HepG2 (cell line): Measurements from ENCODE around the gene KXD1. TPM values are rescaled to one million over a fixed set of nuclear protein-coding genes. Genes with fewer than 3 reads are reported as not detected.

ENCODE experiments used
- AGO2 ChIP-seq: fragments of 200-400 bp; formaldehyde crosslinking; optimal IDR thresholded peaks from 2 replicates; pipeline ENCODE3; 2017; ENCODE audit warnings: mild to moderate bottlenecking, low read depth, low read length, moderate library complexity
- BCL6 ChIP-seq: IDR thresholded peaks from 2 replicates; pipeline ENCODE4 v1.6.1; 2016; ENCODE audit warnings: missing genetic modification reagents, missing compliant biosample characterization
- BORCS8-MEF2B ChIP-seq: sonication (generic); formaldehyde crosslinking; IDR thresholded peaks from 2 replicates; pipeline ENCODE4 v1.8.0; 2022; ENCODE audit warnings: mild to moderate bottlenecking, missing genetic modification reagents
- ELF3 ChIP-seq: IDR thresholded peaks from 2 replicates; pipeline ENCODE4 v1.6.1; 2016; ENCODE audit warnings: missing genetic modification reagents, missing compliant biosample characterization
- ERF ChIP-seq: IDR thresholded peaks from 2 replicates; pipeline ENCODE4 v1.6.1; 2018; ENCODE audit warnings: missing biosample characterization, missing genetic modification reagents
- FOXK1 ChIP-seq: sonication (generic); formaldehyde crosslinking; IDR thresholded peaks from 2 replicates; pipeline ENCODE4 v1.4.0; 2020; ENCODE audit warnings: low read depth, missing genetic modification reagents, borderline replicate concordance
- HMGA1 ChIP-seq: sonication (generic); formaldehyde crosslinking; conservative IDR thresholded peaks from 2 replicates; pipeline ENCODE4 v1.4.0; 2020; ENCODE audit warnings: missing genetic modification reagents
- KDM5A ChIP-seq: fragments of 200-600 bp; sonication (generic); IDR thresholded peaks from 2 replicates; pipeline ENCODE4 v1.7.0; 2018; ENCODE audit warnings: antibody characterized with exemption, mild to moderate bottlenecking, low read length, borderline replicate concordance
- KLF6 ChIP-seq: IDR thresholded peaks from 2 replicates; pipeline ENCODE4 v1.8.0; 2016; ENCODE audit warnings: missing biosample characterization, missing genetic modification reagents
- SOX13 ChIP-seq, 3 experiments: fragments of 450-650 bp in 1 of 3; sonication (generic) in 1 of 3; formaldehyde crosslinking in 1 of 3; IDR thresholded peaks in 2 of 3; conservative IDR thresholded peaks in 1 of 3; 2 replicates each; pipeline versions ENCODE4 v1.5.0 to v1.6.1; 2016 to 2020; ENCODE audit warnings: antibody characterized with exemption in 1 of 3, mild to moderate bottlenecking in 1 of 3, missing compliant biosample characterization in 1 of 3, missing genetic modification reagents in 1 of 3, moderate library complexity in 1 of 3
- ZBTB3 ChIP-seq: sonication (generic); formaldehyde crosslinking; IDR thresholded peaks from 2 replicates; pipeline ENCODE4 v1.4.0; 2020; ENCODE audit warnings: low read depth, mild to moderate bottlenecking, moderate library complexity, missing genetic modification reagents, borderline replicate concordance
- ZC3H4 ChIP-seq: sonication (generic); formaldehyde crosslinking; IDR thresholded peaks from 2 replicates; pipeline ENCODE4 v1.4.0; 2020; ENCODE audit warnings: missing genetic modification reagents, borderline replicate concordance
- ZNF17 ChIP-seq: sonication (generic); formaldehyde crosslinking; IDR thresholded peaks from 2 replicates; pipeline ENCODE4 v1.5.0; 2020; ENCODE audit warnings: mild to moderate bottlenecking, missing genetic modification reagents
- ZNF232 ChIP-seq: sonication (generic); formaldehyde crosslinking; IDR thresholded peaks from 2 replicates; pipeline ENCODE4 v1.4.0; 2020; ENCODE audit warnings: missing genetic modification reagents, borderline replicate concordance
- ZNF577 ChIP-seq: sonication (generic); formaldehyde crosslinking; IDR thresholded peaks from 2 replicates; pipeline ENCODE4 v1.4.0; 2020; ENCODE audit warnings: mild to moderate bottlenecking, low read depth, missing genetic modification reagents, borderline replicate concordance
- ZNF644 ChIP-seq: IDR thresholded peaks from 2 replicates; pipeline ENCODE4 v1.6.1; 2016; ENCODE audit warnings: low read depth
- ZZZ3 ChIP-seq: sonication (generic); formaldehyde crosslinking; IDR thresholded peaks from 2 replicates; pipeline ENCODE4 v1.4.0; 2020; ENCODE audit warnings: missing genetic modification reagents, mild to moderate bottlenecking, borderline replicate concordance
- polyA plus RNA-seq, 8 experiments: library from polyadenylated mRNA; depleted of rRNA in 3 of 8; stranded (reverse) in 7 of 8; unstranded in 1 of 8; fragments of >200 nt; fragmentation: Illumina TruSeq in 4 of 8; extraction: Trizol in 4 of 8; gene quantifications; 2 replicates each; pipeline versions ENCODE4 v1.2.1 to v1.2.3, GENCODE V29; 2011 to 2016; ENCODE audit warnings: low read depth in 4 of 8, missing spikeins in 1 of 8, mixed read lengths in 1 of 8; ENCODE audit not compliant: insufficient read depth in 1 of 8
- total RNA-seq, 5 experiments: library from RNA; depleted of rRNA; stranded (reverse); fragments of >200 nt; fragmentation: Illumina TruSeq; extraction: Trizol; gene quantifications; 2 replicates each; pipeline ENCODE4 v1.2.3, GENCODE V29; 2016; ENCODE audit warnings: low read depth in 1 of 5
- TF ChIP-seq, protein P1 (sequence below): sonication (generic); formaldehyde crosslinking; IDR thresholded peaks from 2 replicates; pipeline ENCODE4 v1.8.1; 2023; ENCODE audit warnings: mild to moderate bottlenecking, missing genetic modification reagents
- TF ChIP-seq, protein P2 (sequence below): sonication (generic); formaldehyde crosslinking; IDR thresholded peaks from 2 replicates; pipeline ENCODE4 v1.4.0; 2020; ENCODE audit warnings: missing genetic modification reagents
- TF ChIP-seq, protein P3 (sequence below): sonication (generic); formaldehyde crosslinking; IDR thresholded peaks from 2 replicates; pipeline ENCODE4 v1.8.0; 2022; ENCODE audit warnings: mild to moderate bottlenecking, missing genetic modification reagents, borderline replicate concordance
- TF ChIP-seq, protein P4 (sequence below): sonication (generic); formaldehyde crosslinking; IDR thresholded peaks from 2 replicates; pipeline ENCODE4 v1.4.0; 2020; ENCODE audit warnings: mild to moderate bottlenecking, missing genetic modification reagents

KXD1 gene
- total and polyA plus RNA-seq, 2 of the 13 experiments (the other 11 are each of a cell fraction or from before 2014, with no cell fraction given), result 44.6 to 143 TPM

DNA sequence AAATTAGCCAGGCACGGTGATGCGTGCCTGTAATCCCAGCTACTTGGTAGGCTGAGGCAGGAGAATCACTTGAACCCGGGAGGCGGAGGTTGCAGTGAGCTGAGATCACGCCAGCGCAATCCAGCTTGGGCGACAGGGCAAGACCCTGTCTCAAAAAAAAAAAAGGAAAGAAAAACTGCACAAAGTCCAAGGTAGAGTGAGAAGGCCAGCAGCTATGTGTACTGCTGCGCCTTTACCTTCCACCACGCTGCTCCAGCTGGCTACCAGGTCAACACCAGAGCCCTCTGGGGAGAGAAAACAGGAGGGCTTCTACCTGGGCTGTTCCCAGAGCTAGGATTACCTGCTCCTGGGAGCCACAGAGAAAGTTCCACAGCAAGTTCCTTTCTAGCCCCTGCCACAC lies 39.0 kb upstream of the KXD1 start (continued):
- TF ChIP-seq, protein P1, sequence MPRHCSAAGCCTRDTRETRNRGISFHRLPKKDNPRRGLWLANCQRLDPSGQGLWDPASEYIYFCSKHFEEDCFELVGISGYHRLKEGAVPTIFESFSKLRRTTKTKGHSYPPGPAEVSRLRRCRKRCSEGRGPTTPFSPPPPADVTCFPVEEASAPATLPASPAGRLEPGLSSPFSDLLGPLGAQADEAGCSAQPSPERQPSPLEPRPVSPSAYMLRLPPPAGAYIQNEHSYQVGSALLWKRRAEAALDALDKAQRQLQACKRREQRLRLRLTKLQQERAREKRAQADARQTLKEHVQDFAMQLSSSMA (CRISPR knock-in tag), result no peak
- TF ChIP-seq ZNF644 (CRISPR knock-in tag), result no peak
- no peak for TF ChIP-seq KLF6
- TF ChIP-seq ZNF577 (CRISPR knock-in tag), result no peak
- peak; percentile 43 for TF ChIP-seq ELF3 (CRISPR knock-in tag)
- TF ChIP-seq, protein P2, sequence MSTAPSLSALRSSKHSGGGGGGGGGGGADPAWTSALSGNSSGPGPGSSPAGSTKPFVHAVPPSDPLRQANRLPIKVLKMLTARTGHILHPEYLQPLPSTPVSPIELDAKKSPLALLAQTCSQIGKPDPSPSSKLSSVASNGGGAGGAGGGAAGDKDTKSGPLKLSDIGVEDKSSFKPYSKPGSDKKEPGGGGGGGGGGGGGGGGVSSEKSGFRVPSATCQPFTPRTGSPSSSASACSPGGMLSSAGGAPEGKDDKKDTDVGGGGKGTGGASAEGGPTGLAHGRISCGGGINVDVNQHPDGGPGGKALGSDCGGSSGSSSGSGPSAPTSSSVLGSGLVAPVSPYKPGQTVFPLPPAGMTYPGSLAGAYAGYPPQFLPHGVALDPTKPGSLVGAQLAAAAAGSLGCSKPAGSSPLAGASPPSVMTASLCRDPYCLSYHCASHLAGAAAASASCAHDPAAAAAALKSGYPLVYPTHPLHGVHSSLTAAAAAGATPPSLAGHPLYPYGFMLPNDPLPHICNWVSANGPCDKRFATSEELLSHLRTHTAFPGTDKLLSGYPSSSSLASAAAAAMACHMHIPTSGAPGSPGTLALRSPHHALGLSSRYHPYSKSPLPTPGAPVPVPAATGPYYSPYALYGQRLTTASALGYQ (CRISPR knock-in tag), result no peak
- TF ChIP-seq ZZZ3, result no peak
- TF ChIP-seq ERF (CRISPR knock-in tag), result peak; percentile 48; the same call in 1 of the 2 replicates
- no peak for TF ChIP-seq AGO2
- TF ChIP-seq BCL6 (CRISPR knock-in tag), result peak; percentile 85
- TF ChIP-seq, protein P3, sequence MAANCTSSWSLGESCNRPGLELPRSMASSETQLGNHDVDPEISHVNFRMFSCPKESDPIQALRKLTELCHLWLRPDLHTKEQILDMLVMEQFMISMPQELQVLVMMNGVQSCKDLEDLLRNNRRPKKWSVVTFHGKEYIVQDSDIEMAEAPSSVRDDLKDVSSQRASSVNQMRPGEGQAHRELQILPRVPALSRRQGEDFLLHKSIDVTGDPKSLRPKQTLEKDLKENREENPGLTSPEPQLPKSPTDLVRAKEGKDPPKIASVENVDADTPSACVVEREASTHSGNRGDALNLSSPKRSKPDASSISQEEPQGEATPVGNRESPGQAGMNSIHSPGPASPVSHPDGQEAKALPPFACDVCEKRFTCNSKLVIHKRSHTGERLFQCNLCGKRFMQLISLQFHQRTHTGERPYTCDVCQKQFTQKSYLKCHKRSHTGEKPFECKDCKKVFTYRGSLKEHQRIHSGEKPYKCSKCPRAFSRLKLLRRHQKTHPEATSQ, result no peak
- TF ChIP-seq SOX13 (IDR thresholded peaks at IDR 0.05), result no peak
- peak in 1 of 2 experiments; percentile 62; a peak in 1 of 4 replicates for TF ChIP-seq SOX13 (CRISPR knock-in tag; conservative IDR thresholded peaks at IDR 0.05 in 1 of 2, IDR thresholded peaks at IDR 0.05 in 1 of 2)
- no peak for TF ChIP-seq KDM5A
- TF ChIP-seq, protein P4, sequence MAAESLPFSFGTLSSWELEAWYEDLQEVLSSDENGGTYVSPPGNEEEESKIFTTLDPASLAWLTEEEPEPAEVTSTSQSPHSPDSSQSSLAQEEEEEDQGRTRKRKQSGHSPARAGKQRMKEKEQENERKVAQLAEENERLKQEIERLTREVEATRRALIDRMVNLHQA (CRISPR knock-in tag), result no peak
- TF ChIP-seq ZBTB3, result no peak
- no peak for TF ChIP-seq HMGA1
- no peak for TF ChIP-seq ZC3H4 (CRISPR knock-in tag)
- no peak; the same call in 1 of the 2 replicates for TF ChIP-seq ZNF232
- TF ChIP-seq BORCS8-MEF2B (CRISPR knock-in tag), result no peak
- peak; percentile 35; the same call in 1 of the 2 replicates for TF ChIP-seq FOXK1 (CRISPR knock-in tag)
- no peak for TF ChIP-seq ZNF17 (CRISPR knock-in tag)
